Thyroid gland (tissue), 4 donors: ENCODE data around the gene RAB8B. TPM values are rescaled to one million over a fixed set of nuclear protein-coding genes. Genes with fewer than 3 reads are reported as not detected.

Source experiments
- DNase-seq, 2 donors: peaks; one replicate each; pipeline ENCODE4 v3.0.0-alpha.2; 2019
- H3K27ac ChIP-seq, 3 donors: fragments of 200-600 bp; sonication (generic); 1 replicate in 2 of 3; 2 replicates in 1 of 3; pipeline ENCODE4 v1.5.1; 2016 to 2019; ENCODE audit warnings: mild to moderate bottlenecking in 1 of 3, moderate library complexity in 1 of 3
- H3K27me3 ChIP-seq: fragments of 200-600 bp; sonication (generic); one replicate; pipeline ENCODE4 v1.5.1; 2019
- H3K36me3 ChIP-seq, 2 donors: fragments of 200-600 bp; sonication (generic); one replicate each; pipeline ENCODE4 v1.5.1; 2016 to 2019
- H3K4me1 ChIP-seq, 2 donors: fragments of 200-600 bp; sonication (generic); one replicate each; pipeline ENCODE4 v1.5.1; 2017 to 2019
- H3K4me3 ChIP-seq, 3 donors: fragments of 200-600 bp; sonication (generic); replicated peaks in 1 of 3; 1 replicate in 2 of 3; 2 replicates in 1 of 3; pipeline ENCODE4 v1.5.1; 2016; ENCODE audit warnings: mild to moderate bottlenecking in 1 of 3
- H3K9me3 ChIP-seq: fragments of 200-600 bp; sonication (generic); one replicate; pipeline ENCODE4 v1.5.1; 2017
- CTCF ChIP-seq, 6 experiments: fragments of 200-600 bp in 3 of 6; fragments of 450-650 bp in 3 of 6; sonication (generic) in 3 of 6; IDR thresholded peaks; one replicate each; pipeline ENCODE4 v1.5.1; 2016 to 2019; ENCODE audit warnings: antibody characterized with exemption in 6 of 6, mild to moderate bottlenecking in 2 of 6, inconsistent platforms in 1 of 6, moderate library complexity in 1 of 6
- POLR2A ChIP-seq, 2 donors: fragments of 450-650 bp; IDR thresholded peaks; one replicate each; pipeline ENCODE4 v1.6.1; 2017; ENCODE audit warnings: antibody characterized with exemption in 2 of 2, mild to moderate bottlenecking in 2 of 2, moderate library complexity in 1 of 2
- WGBS, 2 donors: methylation state at CpG; one replicate each; pipeline ENCODE4 v1.1.5; 2017; 5-methylcytosine and 5-hydroxymethylcytosine counted together
- intact Hi-C: fragments of 100-400 bp; cut with DNase I; formaldehyde crosslinking; loops from one replicate; pipeline ENCODE4 v1.15.1; 2023
- total RNA-seq, 4 donors: library from RNA; depleted of rRNA; stranded (reverse); fragments of >200 nt; gene quantifications; one replicate each; pipeline ENCODE4 v1.2.3, GENCODE V29; 2016

Gene RAB8B
- total RNA-seq, 4 donors from 2014 or later, result 17.6 to 36.0 (median 22.1) TPM

GRCh38 chr15:63211549-63211948 is 22.1 kb downstream of the RAB8B start:
- WGBS, 2 donors, result 97% methylated on average over 2 of the region's 2 CpGs
- H3K9me3 ChIP-seq, result no peaks in the 10 kb centered on the region
- no peak for TF ChIP-seq CTCF (IDR thresholded peaks at IDR 0.05)
- TF ChIP-seq POLR2A (IDR thresholded peaks at IDR 0.05), result no peak
- H3K4me1 ChIP-seq, result peaks cover 0 to 10% of the 10 kb centered on the region in 2 donors
- intact Hi-C loops, result no loop called here
- no peak for DNase-seq
- no peak overlapping the region for H3K4me3 ChIP-seq
- H3K36me3 ChIP-seq, result no peaks in the 10 kb centered on the region
- H3K27me3 ChIP-seq, result no peaks in the 10 kb centered on the region
- peak overlapping the region in 1 of 3 donors; percentile 40 for H3K27ac ChIP-seq

GRCh38 chr15:63212050-63213004 is 22.9 kb downstream of the RAB8B start:
- no peaks in the 10 kb centered on the region for H3K9me3 ChIP-seq
- WGBS, 2 donors, result 70 to 81% methylated on average over 10 of the region's 10 CpGs
- H3K27me3 ChIP-seq, result no peaks in the 10 kb centered on the region
- H3K36me3 ChIP-seq, result no peaks in the 10 kb centered on the region
- no peak overlapping the region for H3K4me3 ChIP-seq
- H3K4me1 ChIP-seq, result peaks cover 0 to 10% of the 10 kb centered on the region in 2 donors
- H3K27ac ChIP-seq, result peak overlapping the region in 2 of 3 donors; percentile 40 to 50
- intact Hi-C loops, result no loop called here
- TF ChIP-seq POLR2A (IDR thresholded peaks at IDR 0.05) (no peak), CTCF (IDR thresholded peaks at IDR 0.05) (no peak)
- DNase-seq, result no peak

GRCh38 chr15:63218100-63218808 is 28.8 kb downstream of the RAB8B start:
- H3K4me3 ChIP-seq, result no peak overlapping the region
- no peaks in the 10 kb centered on the region for H3K36me3 ChIP-seq
- intact Hi-C loops, result no loop called here
- H3K27me3 ChIP-seq, result no peaks in the 10 kb centered on the region
- 69 to 82% methylated on average over 5 of the region's 5 CpGs for WGBS, 2 donors
- TF ChIP-seq CTCF (IDR thresholded peaks at IDR 0.05), result no peak
- no peak for TF ChIP-seq POLR2A (IDR thresholded peaks at IDR 0.05)
- DNase-seq, result no peak
- peaks cover 7 to 20% of the 10 kb centered on the region in 2 donors for H3K4me1 ChIP-seq
- peak overlapping the region in 1 of 3 donors; percentile 18 for H3K27ac ChIP-seq
- no peaks in the 10 kb centered on the region for H3K9me3 ChIP-seq

- H3K36me3 ChIP-seq, result no peaks in the 10 kb centered on the region
- DNase-seq, result no peak
- no peaks in the 10 kb centered on the region for H3K27me3 ChIP-seq
- H3K9me3 ChIP-seq, result no peaks in the 10 kb centered on the region
- TF ChIP-seq CTCF (IDR thresholded peaks at IDR 0.05) (no peak), POLR2A (IDR thresholded peaks at IDR 0.05) (no peak)
- no peak overlapping the region for H3K27ac ChIP-seq
- H3K4me3 ChIP-seq, result no peak overlapping the region
- H3K4me1 ChIP-seq, result peaks cover 9 to 27% of the 10 kb centered on the region in 2 donors
- intact Hi-C loops, result no loop called here
- WGBS, 2 donors, result 84 to 86% methylated on average over 3 of the region's 3 CpGs
Observed at GRCh38 chr15:63219196-63219710, 29.8 kb downstream of the RAB8B start.
